Skeletal muscle tissue (tissue), 4 donors: ENCODE measurements around the gene TNKS1BP1. TPM values are rescaled to one million over a fixed set of nuclear protein-coding genes. Genes with fewer than 3 reads are reported as not detected.

Source experiments
- H3K27ac ChIP-seq: one replicate; pipeline ENCODE4 v1.7.0; 2013; ENCODE audit warnings: mild to moderate bottlenecking, low read depth, low read length, inconsistent platforms
- H3K27me3 ChIP-seq, 3 donors: one replicate each; pipeline ENCODE4 v1.7.0; 2013; ENCODE audit warnings: low read length in 3 of 3; ENCODE audit not compliant: control insufficient read depth in 3 of 3, insufficient read depth in 3 of 3
- H3K36me3 ChIP-seq, 3 donors: one replicate each; pipeline ENCODE4 v1.7.0; 2013; ENCODE audit warnings: low read length in 3 of 3; ENCODE audit not compliant: control insufficient read depth in 3 of 3, insufficient read depth in 3 of 3
- H3K4me1 ChIP-seq, 3 donors: one replicate each; pipeline ENCODE4 v1.7.0; 2013; ENCODE audit warnings: low read length in 3 of 3, mild to moderate bottlenecking in 3 of 3; ENCODE audit not compliant: control insufficient read depth in 3 of 3, insufficient read depth in 3 of 3
- H3K4me3 ChIP-seq, 3 donors: one replicate each; pipeline ENCODE4 v1.7.0; 2013; ENCODE audit warnings: low read length in 3 of 3
- H3K9ac ChIP-seq, 3 donors: one replicate each; pipeline ENCODE4 v1.7.0; 2013; ENCODE audit warnings: low read length in 3 of 3, mild to moderate bottlenecking in 3 of 3, moderate library complexity in 2 of 3, low read depth in 1 of 3
- H3K9me3 ChIP-seq, 3 donors: one replicate each; pipeline ENCODE4 v1.7.0; 2013; ENCODE audit warnings: low read length in 3 of 3; ENCODE audit not compliant: control insufficient read depth in 3 of 3
- total RNA-seq: library from RNA; depleted of rRNA; stranded (reverse); fragments of >200 nt; gene quantifications from one replicate; pipeline ENCODE4 v1.2.3, GENCODE V29; 2014
- donor health status: Osteomylitis.

Gene TNKS1BP1, protein sequence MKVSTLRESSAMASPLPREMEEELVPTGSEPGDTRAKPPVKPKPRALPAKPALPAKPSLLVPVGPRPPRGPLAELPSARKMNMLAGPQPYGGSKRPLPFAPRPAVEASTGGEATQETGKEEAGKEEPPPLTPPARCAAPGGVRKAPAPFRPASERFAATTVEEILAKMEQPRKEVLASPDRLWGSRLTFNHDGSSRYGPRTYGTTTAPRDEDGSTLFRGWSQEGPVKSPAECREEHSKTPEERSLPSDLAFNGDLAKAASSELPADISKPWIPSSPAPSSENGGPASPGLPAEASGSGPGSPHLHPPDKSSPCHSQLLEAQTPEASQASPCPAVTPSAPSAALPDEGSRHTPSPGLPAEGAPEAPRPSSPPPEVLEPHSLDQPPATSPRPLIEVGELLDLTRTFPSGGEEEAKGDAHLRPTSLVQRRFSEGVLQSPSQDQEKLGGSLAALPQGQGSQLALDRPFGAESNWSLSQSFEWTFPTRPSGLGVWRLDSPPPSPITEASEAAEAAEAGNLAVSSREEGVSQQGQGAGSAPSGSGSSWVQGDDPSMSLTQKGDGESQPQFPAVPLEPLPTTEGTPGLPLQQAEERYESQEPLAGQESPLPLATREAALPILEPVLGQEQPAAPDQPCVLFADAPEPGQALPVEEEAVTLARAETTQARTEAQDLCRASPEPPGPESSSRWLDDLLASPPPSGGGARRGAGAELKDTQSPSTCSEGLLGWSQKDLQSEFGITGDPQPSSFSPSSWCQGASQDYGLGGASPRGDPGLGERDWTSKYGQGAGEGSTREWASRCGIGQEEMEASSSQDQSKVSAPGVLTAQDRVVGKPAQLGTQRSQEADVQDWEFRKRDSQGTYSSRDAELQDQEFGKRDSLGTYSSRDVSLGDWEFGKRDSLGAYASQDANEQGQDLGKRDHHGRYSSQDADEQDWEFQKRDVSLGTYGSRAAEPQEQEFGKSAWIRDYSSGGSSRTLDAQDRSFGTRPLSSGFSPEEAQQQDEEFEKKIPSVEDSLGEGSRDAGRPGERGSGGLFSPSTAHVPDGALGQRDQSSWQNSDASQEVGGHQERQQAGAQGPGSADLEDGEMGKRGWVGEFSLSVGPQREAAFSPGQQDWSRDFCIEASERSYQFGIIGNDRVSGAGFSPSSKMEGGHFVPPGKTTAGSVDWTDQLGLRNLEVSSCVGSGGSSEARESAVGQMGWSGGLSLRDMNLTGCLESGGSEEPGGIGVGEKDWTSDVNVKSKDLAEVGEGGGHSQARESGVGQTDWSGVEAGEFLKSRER (N-terminal part only)
- 65.2 TPM for total RNA-seq

DNA sequence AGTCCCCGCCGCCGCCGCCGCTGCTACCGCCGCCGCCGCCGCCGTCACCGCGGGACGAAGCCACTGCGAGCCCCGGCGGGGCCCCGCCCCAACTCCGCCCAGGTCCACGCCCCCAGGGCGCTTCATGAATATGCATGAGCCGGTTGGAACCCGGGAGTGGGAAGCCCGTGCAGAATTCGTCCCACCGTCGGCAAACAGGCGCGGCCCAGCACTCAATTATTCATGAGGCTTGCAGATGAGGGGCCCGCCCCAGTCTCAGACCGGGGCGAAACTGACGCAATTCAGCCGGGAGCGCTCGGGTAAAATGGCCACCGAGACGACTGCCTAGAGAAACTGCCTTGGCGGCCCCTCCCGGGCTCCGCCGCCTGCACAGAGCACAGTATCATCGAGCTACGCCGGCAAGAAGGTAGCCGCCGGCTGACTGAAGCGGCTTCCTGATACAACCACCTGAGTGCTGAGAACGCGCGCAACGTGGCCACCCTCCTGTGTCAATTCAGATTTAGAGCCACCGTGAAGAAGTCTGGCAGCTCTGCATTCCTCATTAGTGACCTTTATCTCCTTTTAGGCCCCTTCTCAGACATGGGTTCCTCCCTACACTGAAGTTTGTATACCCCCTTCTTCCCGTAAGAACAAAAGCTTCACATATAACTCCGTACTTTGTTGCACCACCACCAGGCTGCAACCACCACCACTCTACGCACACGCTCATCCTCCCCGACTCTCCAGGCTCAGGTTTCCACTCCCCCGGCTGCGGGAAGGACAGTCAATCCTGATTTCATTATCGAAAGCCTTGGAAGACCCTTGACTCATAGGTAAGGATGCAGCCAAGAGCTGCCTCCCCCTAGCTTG lies at the start of gene TNKS1BP1:
TSS of gene TNKS1BP1 (minus strand) at position 67 of the 849 bp plus-strand sequence. CDS start 3,067 bp downstream, outside the sequence.
- Histone ChIP-seq H3K9me3 (no peaks in the 10 kb centered on the region), H3K36me3 (peaks cover 36 to 44% (median 42%) of the 10 kb centered on the region in 3 donors), H3K4me3 (peak within 1 kb of the TSS; percentile 78 to 89 (median 83)), H3K4me1 (peaks cover 44 to 52% (median 45%) of the 10 kb centered on the region in 3 donors), H3K27me3 (no peaks in the 10 kb centered on the region), H3K9ac (peak within 1 kb of the TSS; percentile 84 to 94 (median 85)), H3K27ac (peak within 1 kb of the TSS; percentile 95)

DNA sequence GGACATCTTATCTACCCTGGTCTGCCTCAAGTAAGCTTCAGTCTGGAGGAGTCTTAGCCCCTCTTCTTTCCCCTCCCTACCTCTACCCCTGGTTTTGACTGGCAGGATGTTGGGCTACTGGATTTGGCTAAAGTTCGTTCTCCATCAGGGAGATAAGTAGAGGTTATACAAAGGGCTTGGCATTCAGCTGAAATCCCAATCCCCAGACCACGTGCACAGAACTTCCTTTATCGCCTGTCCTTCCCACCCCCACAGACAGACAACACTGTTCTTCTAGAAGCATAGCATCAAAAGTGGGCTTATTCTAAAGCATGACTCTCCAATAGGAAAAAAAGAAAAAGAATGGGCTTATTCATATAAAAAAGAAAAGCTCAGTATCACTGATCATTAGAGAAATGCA lies 48.4 kb upstream of the TNKS1BP1 start:
- peaks cover 0 to 3% (median 0%) of the 10 kb centered on the region in 3 donors for H3K4me1 ChIP-seq
- H3K36me3 ChIP-seq, result no peaks in the 10 kb centered on the region
- no peak overlapping the region for H3K27ac ChIP-seq
- peaks cover 1 to 7% (median 4%) of the 10 kb centered on the region in 3 donors for H3K27me3 ChIP-seq
- no peaks in the 10 kb centered on the region for H3K9me3 ChIP-seq
- no peak overlapping the region for H3K4me3 ChIP-seq
- no peak overlapping the region for H3K9ac ChIP-seq

DNA sequence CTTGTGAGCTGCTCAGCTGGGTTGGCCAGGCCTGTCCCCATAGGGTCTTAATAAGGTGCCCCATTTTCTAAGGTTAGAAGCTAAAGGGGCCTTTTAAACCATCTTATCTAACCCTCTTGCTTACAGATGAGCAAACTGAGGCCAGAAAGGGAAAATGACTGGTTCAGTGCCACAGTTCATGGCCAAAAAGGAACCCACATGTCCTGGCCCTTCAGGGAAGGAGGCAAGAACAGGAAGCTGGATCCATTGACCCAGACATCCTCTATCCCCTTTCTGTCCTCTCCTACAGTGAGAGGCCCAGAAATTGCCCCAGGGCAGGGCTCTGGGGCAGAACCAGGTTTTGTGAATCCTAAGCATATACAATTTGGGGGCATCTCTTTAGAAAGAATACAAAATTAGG lies 46.2 kb upstream of the TNKS1BP1 start:
- H3K36me3 ChIP-seq, result no peaks in the 10 kb centered on the region
- peaks cover 0 to 3% (median 0%) of the 10 kb centered on the region in 3 donors for H3K4me1 ChIP-seq
- H3K9me3 ChIP-seq, result no peaks in the 10 kb centered on the region
- peaks cover 0 to 3% (median 0%) of the 10 kb centered on the region in 3 donors for H3K27me3 ChIP-seq
- no peak overlapping the region for H3K4me3 ChIP-seq
- no peak overlapping the region for H3K9ac ChIP-seq
- H3K27ac ChIP-seq, result no peak overlapping the region

DNA sequence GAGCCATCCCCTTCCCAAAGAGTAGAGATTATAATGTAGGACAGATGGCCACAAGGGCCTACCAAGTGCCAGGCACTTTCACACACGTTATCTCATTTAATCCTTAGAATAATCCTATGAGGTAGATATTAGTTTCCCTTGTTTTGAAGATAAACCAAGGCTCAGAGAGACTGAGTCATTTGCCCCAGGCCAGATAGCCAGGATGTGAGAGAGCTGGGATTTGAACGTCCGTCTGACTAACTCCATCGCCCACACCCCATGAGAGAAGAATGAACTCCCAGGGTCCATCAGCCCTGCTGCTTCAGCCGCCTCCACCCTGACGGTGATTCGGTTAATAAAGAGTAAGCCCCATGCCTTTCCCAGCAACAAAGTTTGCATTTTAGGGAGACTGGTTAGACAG lies 45.5 kb upstream of the TNKS1BP1 start:
- H3K36me3 ChIP-seq, result no peaks in the 10 kb centered on the region
- H3K9ac ChIP-seq, result no peak overlapping the region
- H3K27me3 ChIP-seq, result peaks cover 0 to 3% (median 0%) of the 10 kb centered on the region in 3 donors
- no peaks in the 10 kb centered on the region for H3K9me3 ChIP-seq
- peaks cover 0 to 3% (median 0%) of the 10 kb centered on the region in 3 donors for H3K4me1 ChIP-seq
- no peak overlapping the region for H3K27ac ChIP-seq
- no peak overlapping the region for H3K4me3 ChIP-seq

DNA sequence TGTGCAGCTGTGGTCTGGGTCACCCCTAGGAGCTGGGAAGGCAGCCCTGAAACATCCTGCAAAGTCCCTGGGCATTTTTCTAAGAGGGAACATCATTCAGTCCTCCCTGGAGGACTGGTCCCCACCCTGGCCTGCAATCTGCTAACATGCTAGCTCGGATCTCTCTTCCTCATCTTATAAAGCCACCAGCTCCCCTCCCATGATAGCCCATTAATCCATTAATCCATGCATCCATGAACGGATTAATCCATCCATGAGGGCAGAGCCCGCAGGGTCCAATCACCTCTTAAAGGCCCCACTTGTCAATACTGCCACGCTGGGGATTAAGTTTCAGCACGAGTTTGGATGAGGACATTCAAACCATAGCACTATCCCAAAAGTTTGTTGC lies 44.1 kb upstream of the TNKS1BP1 start:
- Histone ChIP-seq H3K4me3 (no peak overlapping the region), H3K27me3 (peaks cover 0 to 3% (median 0%) of the 10 kb centered on the region in 3 donors), H3K27ac (no peak overlapping the region), H3K4me1 (peaks cover 0 to 3% (median 0%) of the 10 kb centered on the region in 3 donors), H3K36me3 (no peaks in the 10 kb centered on the region), H3K9me3 (no peaks in the 10 kb centered on the region), H3K9ac (no peak overlapping the region)

DNA sequence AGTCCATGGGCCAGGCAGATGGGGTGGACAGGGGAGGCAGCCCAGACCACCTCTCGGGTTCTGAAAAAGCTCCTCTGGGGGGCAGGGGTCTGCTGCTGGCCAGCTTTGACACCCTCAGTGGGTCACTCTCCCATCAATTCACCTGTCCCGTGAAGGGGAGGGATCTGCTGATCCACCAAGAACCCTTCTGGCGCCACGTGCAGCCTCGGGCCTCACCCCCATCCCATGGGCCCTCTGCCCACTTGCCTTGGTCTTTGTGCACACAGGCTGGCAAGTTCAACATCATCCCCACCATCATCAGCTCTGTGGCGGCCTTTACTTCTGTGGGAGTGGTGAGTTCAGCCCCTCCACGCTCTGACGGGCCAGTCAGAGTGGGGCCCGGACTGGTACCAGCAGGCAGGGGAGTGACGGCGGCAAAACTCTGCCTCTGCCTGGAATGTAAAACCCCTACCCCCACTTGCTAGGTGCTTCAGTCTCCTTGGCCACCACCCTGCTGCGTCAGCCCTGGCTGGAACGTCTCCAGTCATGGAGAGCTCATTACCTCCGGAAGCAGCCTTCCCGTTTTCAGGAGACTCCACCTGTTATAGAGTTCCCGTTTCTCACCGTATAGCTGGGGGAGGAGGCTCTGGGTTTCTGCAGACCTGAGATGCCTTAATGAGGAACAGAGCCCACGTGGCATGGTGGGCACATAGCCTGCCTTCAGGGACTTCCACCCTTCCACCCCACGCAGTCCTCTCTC lies 43.5 kb upstream of the TNKS1BP1 start:
- no peaks in the 10 kb centered on the region for H3K9me3 ChIP-seq
- peaks cover 0 to 3% (median 0%) of the 10 kb centered on the region in 3 donors for H3K27me3 ChIP-seq
- H3K9ac ChIP-seq, result no peak overlapping the region
- no peak overlapping the region for H3K4me3 ChIP-seq
- H3K27ac ChIP-seq, result no peak overlapping the region
- H3K4me1 ChIP-seq, result peaks cover 0 to 3% (median 0%) of the 10 kb centered on the region in 3 donors
- no peaks in the 10 kb centered on the region for H3K36me3 ChIP-seq

DNA sequence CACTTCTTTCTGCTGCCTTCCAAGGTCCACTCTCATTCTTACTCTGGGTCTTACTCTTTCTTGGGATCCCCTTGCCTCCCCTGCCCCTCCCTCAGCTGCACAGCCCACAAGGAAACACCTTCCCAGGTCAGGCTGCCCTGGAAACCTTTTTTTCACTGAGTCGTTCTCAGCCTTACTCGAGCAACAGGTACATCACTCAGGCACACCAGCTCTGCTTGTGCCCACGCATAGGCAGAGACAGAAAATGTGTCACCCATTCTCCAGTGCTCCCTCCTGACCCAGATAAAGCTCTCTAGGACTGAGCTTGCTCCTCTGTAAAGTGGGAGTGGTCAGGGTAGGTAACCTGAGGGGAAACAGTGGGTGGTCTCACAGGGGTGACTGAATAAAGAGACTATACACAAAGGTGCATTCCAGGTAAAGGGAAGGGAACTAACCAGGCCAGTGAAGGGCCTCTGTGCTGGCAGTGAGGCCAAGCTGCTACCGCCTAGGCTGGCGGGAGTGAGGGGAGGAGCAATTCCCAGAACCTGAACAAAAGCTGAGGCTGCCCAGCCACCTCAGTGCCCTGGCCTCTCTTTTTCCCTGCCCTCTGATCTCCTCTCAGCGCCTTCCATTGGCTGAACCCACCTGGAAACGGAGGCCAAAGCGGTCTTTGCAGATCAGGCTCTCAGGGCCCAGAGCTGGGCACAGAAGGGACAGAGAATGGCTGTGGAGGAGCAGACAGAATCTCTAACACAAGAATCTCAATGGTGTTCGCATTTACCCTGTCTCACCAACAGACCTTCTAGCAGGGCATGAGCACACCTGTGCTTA lies 40.3 kb upstream of the TNKS1BP1 start:
- no peak overlapping the region for H3K9ac ChIP-seq
- no peak overlapping the region for H3K4me3 ChIP-seq
- H3K27me3 ChIP-seq, result peaks cover 0 to 3% (median 0%) of the 10 kb centered on the region in 3 donors
- no peak overlapping the region for H3K27ac ChIP-seq
- no peaks in the 10 kb centered on the region for H3K9me3 ChIP-seq
- H3K4me1 ChIP-seq, result peaks cover 3 to 4% (median 3%) of the 10 kb centered on the region in 3 donors
- no peaks in the 10 kb centered on the region for H3K36me3 ChIP-seq
